NCI-H2081 treated with DMSO at 0.1 percent for 48 hours (cell line): ENCODE measurements around the gene HLA-DQA1.
"Not testable (repeated sequence)": the region's sequence is repeated elsewhere in the genome, so short reads cannot be mapped to it uniquely, and the experiment has no call there.

Source experiments
- DNase-seq: peaks from one replicate; lab custom pipeline; 2025; lab: John Stamatoyannopoulos, UW

Gene HLA-DQA1

GRCh38 chr6:32637219-32637880 is at the start of gene HLA-DQA1:
TSS of gene HLA-DQA1 (plus strand) at chr6:32637406. CDS start at chr6:32637459, 53 bp downstream.
- no peak for DNase-seq

DNA sequence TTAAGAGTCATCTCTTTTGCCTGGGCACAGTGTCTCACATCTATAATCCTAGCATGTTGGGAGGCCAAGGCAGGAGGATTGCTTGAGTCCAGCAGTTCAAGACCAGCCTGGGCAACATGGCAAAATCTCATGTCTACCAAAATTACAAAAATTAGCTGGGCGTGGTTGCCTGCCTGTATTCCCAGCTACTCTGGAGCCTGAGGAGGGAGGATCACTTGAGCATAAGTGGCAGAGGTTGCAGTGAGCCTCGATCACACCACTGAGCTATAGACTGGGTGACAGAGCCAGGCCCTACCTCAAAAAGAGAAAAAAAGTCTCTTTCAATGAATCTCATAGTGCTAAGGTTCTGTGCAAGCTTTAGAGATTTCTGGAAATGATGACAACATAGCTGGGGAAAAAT is 49.0 kb upstream of the HLA-DQA1 start:
- no peak for DNase-seq

DNA sequence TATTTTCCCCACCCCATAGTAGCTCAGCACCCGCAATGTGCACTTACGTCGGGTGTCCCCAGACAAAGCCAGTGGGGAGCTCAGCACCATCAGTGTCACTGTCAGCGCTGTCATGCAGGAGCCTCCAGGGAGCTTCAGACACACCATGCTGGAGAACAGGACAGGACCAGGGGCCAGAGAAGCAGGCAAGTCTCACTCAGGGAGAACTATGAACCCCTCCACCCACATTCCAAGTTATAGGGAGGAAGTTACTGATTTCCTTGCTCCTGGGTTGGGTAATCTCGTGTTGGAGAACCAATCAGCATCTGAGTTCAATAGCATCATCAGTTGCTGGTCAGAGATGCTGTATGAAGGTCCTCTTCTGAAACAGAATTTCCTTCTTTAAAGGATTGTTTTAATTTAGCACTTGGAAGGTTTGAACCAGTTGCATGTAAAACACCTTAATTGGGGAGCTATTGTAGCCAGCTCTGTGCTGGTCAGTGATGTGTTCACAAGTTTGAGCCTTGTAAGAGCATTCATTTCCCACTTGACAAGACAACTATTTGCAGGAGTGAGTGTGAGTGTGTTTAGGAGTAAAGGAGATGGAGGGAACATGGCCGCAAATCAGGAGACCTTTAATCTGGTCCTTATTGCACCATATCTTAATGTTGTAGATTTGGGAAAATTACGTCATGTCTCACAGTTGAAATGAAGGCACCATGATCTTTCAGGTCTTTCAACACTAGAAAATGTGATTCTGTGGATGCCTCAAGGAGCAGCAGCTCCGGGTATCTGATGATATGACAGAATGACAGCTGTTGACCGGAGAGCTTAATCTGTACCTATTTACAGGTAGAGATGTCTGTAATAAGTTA is 47.4 kb upstream of the HLA-DQA1 start, which contains the start of gene HLA-DRB1:
HLA-DRB1 (minus strand) TSS at position 253 of the 854 bp plus-strand sequence; CDS start at position 147, 106 bp downstream.
- no peak for DNase-seq

DNA sequence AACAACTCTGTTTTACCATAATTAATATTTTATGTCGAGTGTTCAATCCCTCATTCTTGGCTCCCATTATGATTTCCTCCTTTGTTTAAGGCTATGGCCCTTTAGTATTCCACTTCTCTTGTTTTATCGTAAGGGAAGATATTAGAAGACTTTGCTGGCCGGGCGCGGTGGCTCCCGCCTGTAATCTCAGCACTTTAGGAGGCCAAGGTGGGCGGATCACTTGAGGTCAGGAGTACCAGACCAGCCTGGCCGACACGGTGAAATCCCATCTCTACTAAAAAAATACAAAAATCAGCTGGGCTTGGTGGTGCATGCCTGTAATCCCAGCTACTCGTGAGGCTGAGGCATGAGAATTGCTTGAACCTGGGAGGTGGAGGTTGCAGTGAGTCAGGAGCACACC is 46.5 kb upstream of the HLA-DQA1 start:
- DNase-seq, result not testable (repeated sequence)

DNA sequence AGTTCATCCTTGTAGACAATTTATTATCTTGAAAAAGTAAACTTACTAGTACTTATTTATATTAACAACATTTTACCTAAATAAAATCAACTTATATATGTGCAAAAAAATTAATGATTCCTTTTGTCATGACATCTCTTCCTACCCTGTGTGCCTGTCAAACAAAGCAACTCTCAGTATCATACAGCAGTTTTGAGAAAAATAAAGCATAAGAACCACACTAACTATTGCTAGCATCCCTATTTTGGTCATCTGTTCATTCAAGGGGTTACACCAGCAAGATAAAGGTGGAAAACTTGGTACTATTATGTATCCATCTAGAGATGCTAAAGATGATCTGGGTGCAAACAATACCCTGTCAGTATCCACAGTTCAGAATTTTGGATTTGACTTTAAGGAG is 40.2 kb upstream of the HLA-DQA1 start:
- DNase-seq, result no peak

- no peak for DNase-seq
Measured at GRCh38 chr6:32602383-32602782, 34.8 kb upstream of the HLA-DQA1 start.

DNA sequence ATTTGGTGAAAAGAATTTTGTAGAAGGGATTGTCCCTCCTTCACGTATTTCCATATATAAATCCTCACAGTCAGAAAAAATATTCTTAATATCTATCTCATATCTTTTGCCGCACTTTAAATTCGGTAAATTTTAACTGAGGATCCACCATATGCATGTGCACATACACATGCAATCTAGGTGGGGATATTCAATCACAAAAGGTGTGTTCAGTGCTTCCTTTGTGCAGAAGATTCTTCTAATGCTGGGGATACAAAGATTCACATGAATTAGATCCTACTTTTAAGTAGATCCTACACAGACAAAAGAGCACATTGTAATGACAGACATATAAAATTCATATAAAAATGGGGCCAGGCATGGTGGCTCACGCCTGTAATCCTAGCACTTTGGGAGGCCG is 34.0 kb upstream of the HLA-DQA1 start:
- no peak for DNase-seq

DNA sequence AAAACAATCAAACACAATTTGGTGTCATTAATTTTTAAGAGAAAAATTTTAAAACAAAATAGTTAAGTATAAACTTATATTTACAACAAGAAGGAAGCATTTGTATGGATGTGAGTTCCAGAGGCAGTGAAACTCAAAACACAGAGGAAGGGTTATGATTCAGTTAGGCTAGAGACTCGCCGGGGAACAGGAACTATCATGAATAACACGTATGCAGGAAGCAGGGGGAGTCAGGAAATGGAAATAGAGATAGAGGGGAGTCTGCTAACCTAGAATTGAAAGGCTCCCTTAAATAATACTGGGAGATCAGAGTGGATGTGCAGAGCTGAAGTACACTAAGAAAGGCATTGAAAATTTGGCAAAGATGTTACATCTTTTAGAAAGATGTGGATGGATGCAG is 33.3 kb upstream of the HLA-DQA1 start:
- no peak for DNase-seq

GRCh38 chr6:32604434-32604877 is 32.8 kb upstream of the HLA-DQA1 start:
- no peak for DNase-seq

DNA sequence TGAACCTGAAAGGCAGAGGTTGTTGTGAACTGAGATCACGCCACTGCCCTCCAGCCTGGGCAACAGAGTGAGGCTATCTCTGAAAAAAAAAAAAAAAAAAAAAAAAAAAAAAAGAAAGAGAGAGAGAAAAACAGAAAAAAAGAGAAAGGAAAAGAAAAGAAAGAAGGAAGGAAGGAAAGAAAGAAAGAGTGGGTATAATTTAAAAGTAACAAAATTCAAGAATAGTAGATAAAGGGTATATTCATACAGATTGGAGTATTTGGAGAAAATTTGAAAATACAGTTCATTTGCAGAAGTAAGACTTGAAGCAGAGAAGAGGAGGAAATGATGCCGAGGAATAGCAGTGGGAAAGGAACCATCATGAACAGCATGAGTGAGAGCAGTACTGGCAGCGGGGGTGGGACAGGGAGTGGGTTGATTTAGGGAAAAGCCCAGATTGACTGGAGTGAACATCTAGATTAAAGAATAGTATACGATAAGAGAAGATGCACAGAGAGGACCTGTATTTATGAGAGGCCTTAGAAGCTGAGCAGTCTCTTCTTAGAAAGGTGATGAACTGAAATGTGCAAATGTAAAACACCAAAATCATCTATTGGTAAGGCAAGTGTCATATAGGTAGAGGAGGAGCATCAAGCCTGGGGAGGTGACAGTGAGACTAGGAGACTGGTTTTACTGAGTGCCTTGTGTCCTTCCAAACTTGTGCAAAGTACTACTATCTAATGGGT is 29.8 kb upstream of the HLA-DQA1 start:
- DNase-seq, result no peak

GRCh38 chr6:32607988-32608298 is 29.3 kb upstream of the HLA-DQA1 start:
- no peak for DNase-seq

GRCh38 chr6:32608362-32608761 is 28.8 kb upstream of the HLA-DQA1 start:
- DNase-seq, result no peak

- DNase-seq, result no peak
Measured at GRCh38 chr6:32609391-32609730, 27.8 kb upstream of the HLA-DQA1 start.

DNA sequence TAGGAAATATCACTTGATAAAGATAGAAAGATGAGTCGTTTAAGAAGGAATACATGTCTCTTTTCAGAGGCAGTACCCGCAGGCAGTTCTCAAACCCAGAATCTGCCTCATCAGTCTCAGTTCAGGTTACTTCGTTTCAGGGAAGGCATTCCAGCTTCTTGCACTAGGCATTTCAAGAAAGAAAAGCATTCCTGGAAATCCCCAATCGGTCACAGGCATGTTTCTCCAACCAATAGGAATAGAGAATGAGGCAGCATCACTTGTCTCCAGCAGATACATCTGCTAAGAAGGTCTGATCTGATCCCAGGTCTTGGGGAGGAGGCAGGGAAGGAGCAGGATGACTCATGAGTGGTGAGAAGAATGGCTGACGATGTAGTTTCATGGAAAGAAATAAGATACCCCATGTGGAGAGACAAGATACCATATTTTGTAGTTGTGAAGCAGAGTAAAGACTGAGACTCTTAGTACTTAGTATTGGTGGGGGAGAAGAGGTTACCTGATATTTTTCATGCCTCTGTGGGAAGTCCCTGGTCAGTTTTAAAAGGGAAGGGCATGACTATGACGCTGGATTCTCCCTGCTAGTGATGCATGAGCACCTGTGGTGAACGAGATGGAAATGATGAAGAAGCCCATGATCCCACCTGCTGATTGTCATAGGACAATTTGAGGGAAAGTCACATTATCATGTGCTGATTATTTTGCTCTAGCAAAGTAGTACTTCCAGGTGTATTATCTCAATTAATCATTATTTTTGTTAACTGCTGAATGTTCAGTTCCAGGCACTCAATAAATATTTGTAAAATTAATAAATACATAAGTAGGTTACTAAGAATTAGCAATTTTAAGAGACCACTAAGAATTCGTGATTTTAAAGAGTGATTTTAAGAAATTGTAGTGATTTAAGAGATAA is 27.2 kb upstream of the HLA-DQA1 start:
- no peak for DNase-seq

DNA sequence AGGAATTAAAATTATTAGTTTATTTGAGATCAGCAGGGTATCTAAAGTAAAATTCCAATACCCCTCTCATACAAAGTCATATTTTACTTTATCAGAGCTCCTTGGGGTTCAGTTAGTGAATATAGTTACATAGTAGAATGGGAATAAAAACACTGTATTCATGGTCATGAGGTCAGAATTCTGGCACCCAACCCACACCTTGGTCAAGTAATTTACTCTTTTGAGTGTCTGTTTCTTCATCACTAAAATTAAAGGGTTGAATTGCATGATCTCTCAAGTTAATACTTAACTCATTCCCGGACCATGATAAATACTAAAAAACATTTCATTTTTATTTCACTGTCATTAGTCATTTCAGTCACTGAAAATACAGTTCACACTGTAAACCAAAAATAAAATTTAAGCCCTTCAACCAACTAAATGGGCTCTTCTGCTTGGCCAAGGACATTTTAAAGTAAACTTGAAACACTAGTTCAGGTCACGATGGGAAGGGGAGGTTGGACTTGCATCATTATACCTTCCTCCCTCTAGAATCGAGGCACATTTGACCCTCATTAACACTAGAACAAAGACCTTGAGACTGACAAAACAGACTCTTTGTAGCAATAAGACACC is 26.4 kb upstream of the HLA-DQA1 start:
- no peak for DNase-seq

DNA sequence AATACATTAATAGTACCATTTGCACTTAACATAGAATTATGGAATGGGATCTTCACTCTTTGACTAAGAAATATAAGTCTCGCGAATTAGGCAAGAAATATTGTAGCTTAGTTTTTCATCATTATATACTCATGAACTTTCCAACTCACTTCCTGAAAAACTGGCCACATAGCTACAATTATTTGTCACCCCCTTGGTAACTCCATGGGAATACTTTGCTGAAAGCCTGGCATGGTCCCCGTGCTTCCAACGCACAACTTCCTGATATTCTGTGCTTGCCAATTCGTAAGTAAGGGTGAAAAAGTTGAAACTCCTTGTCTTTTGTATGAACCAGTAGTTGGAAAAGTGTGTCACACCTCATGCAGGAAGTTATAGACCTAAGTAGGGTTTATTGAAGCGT is 23.7 kb upstream of the HLA-DQA1 start:
- no peak for DNase-seq

DNA sequence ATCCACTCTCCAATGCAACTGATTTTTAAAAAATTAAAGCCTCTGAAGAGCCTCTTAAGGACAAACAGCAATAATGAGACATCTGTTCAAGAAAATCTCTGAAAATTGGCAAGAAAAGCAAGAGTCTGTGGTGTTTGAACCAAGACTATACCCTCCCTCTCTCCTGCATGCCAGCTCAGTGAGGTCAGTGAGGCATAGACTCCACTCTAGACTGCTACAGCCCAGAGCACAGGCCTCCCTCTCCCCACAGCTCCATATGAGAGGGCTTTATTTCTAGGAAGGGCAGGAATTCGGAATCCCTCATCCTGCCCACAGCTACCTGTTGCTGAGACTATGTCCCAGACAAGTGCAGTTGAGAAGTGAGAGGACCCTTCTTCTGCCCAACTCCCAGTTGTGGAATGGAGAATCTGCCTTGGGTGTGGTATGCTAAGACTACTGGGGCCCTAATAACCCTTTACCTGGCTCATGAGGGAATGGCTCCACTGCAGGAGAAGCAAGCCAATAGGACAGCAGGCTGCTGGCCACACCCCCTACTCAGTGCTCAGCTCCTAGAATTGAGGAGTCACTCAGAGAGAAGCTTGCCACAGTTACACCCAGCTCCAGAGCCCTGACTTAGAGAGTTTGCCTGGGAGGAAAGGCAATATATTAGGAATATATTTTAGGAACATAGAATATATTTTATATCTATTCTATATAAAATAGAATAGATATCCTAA is 22.7 kb upstream of the HLA-DQA1 start:
- DNase-seq, result no peak

DNA sequence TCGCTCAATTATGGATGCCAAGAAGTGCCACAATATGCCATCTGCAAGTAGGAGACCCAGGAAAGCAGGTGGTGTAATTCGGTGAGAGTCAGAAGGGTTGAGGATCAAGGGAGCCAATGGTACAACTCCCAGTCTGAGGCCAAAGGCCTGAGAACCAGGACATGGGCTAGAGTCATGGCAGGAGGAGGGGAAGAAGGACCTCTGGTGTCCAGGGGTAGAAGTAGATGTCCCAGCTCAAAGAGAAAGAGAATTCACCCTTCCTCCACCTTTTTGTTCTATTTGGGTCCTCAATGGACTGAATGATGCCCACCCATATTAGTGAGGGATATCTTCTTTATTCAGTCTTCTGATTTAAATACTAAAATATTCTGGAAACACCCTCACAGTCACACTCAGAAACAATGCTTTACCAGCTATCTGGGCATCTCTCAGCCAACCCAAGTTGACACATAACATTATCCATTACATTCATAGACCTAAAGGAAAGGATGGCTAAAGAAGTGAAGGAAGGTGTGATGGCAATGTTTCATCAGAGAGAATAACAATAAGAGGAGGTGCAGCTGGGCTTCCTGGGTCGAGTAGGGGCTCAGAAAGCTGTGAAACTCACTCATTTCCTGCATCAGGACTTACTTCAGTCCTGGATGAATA is 21.2 kb upstream of the HLA-DQA1 start:
- no peak for DNase-seq

DNA sequence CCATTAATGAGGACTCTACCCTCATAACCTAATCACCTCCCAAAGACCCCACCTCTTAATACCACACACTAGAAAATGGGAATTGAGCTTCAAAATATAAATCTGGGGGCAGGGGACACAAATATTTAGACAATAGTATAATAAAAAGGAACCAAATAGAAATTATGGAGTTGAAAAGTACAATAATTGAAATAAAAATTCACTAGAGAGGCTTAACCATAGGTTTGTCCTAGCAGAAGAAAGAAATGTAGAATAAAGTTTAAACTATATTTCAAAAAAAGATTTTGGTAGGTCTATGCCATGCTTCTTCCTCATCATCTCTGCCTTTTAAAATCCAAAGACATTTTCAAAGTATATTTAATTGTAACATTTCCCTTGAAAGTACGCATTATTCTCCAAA is 19.5 kb upstream of the HLA-DQA1 start:
- no peak for DNase-seq

- no peak for DNase-seq
Measured at GRCh38 chr6:32621372-32621771, 15.8 kb upstream of the HLA-DQA1 start.
